Fibroblast of skin of abdomen (primary cell): Measurements from ENCODE around the gene GSK3A.
"Not testable (repeated sequence)": the region's sequence is repeated elsewhere in the genome, so short reads cannot be mapped to it uniquely, and the experiment has no call there.

Experiments
- DNase-seq: peaks from one replicate; pipeline ENCODE4 v3.0.0-alpha.2; 2013

Gene GSK3A

GRCh38 chr19:42268142-42268703, 25.8 kb upstream of the GSK3A start:
- DNase-seq: peak; percentile 99

- DNase-seq: no peak
These were observed 25.3 kb upstream of the GSK3A start for GRCh38 chr19:42267644-42268141.

- DNase-seq: not testable (repeated sequence)
These were observed 24.7 kb upstream of the GSK3A start for GRCh38 chr19:42266928-42267603.

GRCh38 chr19:42266105-42266504, 23.7 kb upstream of the GSK3A start:
- DNase-seq: not testable (repeated sequence)

GRCh38 chr19:42261763-42262162, 19.4 kb upstream of the GSK3A start:
- DNase-seq: no peak

GRCh38 chr19:42257842-42258241, 15.4 kb upstream of the GSK3A start:
- DNase-seq: not testable (repeated sequence)

- DNase-seq: peak; percentile 50
These were observed 13.7 kb upstream of the GSK3A start for GRCh38 chr19:42255766-42256745.

GRCh38 chr19:42254850-42255765, 12.7 kb upstream of the GSK3A start, which contains the start of gene ERF:
Gene ERF, minus strand, starts transcription at chr19:42255128. Its CDS starts 129 bp downstream, at chr19:42254999.
- DNase-seq: peak; percentile 91

GRCh38 chr19:42254089-42254849, 11.9 kb upstream of the GSK3A start:
- peak; percentile 65 for DNase-seq

GRCh38 chr19:42253245-42254088, 11.1 kb upstream of the GSK3A start:
- peak; percentile 56 for DNase-seq

- DNase-seq: peak; percentile 51
These were observed 10.2 kb upstream of the GSK3A start for GRCh38 chr19:42252365-42253244.

- no peak for DNase-seq
These were observed 9.4 kb upstream of the GSK3A start for GRCh38 chr19:42251572-42252358.

GRCh38 chr19:42250666-42251531, 8.5 kb upstream of the GSK3A start:
- DNase-seq: peak; percentile 33

- no peak for DNase-seq
These were observed 7.8 kb upstream of the GSK3A start for GRCh38 chr19:42250183-42250665.

GRCh38 chr19:42249769-42250168, 7.4 kb upstream of the GSK3A start:
- DNase-seq: no peak

GRCh38 chr19:42249149-42249750, 6.8 kb upstream of the GSK3A start:
- DNase-seq: no peak
